ENCODE data around the gene COL5A3. TPM values are rescaled to one million over a fixed set of nuclear protein-coding genes. Genes with fewer than 3 reads are reported as not detected.
A peak's percentile ranks its signal among the peaks of the same experiment; 100 is the strongest.
"Not testable (repeated sequence)": the region's sequence is repeated elsewhere in the genome, so short reads cannot be mapped to it uniquely, and the experiment has no call there.

The COL5A3 gene
- total RNA-seq, 4 donors from 2014 or later: 5.7 to 9.8 (median 6.6) TPM

DNA sequence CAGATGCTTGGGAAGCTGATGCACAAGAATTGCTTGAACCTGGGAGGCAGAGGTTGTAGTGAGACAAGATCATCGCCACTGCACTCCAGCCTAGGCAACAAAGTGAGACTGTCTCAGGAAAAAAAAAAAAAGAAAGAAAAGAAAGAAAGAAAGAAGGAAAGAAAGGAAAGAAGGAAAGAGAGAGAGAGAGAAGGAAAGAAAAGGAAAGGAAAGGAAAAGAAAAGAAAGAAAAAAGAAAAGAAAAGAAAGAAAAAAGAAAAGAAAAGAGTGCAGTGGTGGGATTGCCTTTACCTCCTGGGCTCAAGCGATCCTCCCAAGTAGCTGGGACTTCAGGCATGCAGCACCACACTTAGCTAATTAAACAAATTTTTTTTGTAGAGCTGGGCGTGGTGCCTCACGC is 86.9 kb downstream of the COL5A3 start:
- Histone ChIP-seq H3K4me3 (no peak overlapping the region), H3K27ac (no peak overlapping the region), H3K4me1 (no peaks in the 10 kb centered on the region), H3K27me3 (no peaks in the 10 kb centered on the region), H3K36me3 (no peaks in the 10 kb centered on the region), H3K9me3 (no peaks in the 10 kb centered on the region)
- ATAC-seq (no peak), DNase-seq (no peak)
- TF ChIP-seq CTCF (IDR thresholded peaks at IDR 0.05 in 4 of 5, conservative IDR thresholded peaks at IDR 0.05 in 1 of 5): no peak
- TF ChIP-seq POLR2A (IDR thresholded peaks at IDR 0.05): no peak
- in situ Hi-C loops (cut with MboI; ENCODE audit: low sequenced_read_pairs in 4 of 4): loop anchor here in 2 of 4 donors (10.0 kb wide), 2 partner anchors 321 to 461 kb away; partner anchors contain the start of gene TYK2 (in 1 of the 2)
- intact Hi-C loops (cut with DNase I; ENCODE audit: low total_unique reads): no loop called here

- H3K9me3 ChIP-seq; H3K27me3 ChIP-seq; H3K27ac ChIP-seq; intact Hi-C loops (cut with DNase I; ENCODE audit: low total_unique reads); ATAC-seq; H3K36me3 ChIP-seq; H3K4me3 ChIP-seq; H3K4me1 ChIP-seq; DNase-seq: not testable (repeated sequence)
- in situ Hi-C loops (cut with MboI; ENCODE audit: low sequenced_read_pairs in 4 of 4): loop anchor here in 2 of 4 donors (10.0 kb wide), 2 partner anchors 322 to 462 kb away; partner anchors contain the start of gene TYK2 (in 1 of the 2)
These were observed 87.4 kb downstream of the COL5A3 start for GRCh38 chr19:9922782-9923379.

DNA sequence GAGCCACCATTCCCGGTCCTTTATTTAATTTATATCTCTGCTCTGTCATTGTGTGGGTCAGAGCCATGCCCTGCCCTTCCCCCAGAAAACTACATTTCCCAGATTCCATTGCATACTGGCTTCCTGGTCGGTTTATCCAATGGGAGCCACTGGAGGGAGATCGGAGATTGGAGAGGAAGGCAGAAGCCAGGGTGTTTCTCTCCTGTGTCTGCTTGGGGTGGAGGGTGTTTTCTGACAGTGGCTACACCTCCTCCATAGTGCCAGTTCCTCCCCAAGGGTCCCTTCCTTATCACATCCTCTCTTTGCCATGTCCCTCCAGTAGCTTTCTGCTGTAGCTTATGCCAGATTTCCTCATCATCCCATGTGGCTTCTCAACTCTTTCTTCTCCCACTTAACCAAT is 93.0 kb downstream of the COL5A3 start:
- Histone ChIP-seq H3K4me3 (no peak overlapping the region), H3K36me3 (no peaks in the 10 kb centered on the region), H3K4me1 (peaks cover 0 to 4% of the 10 kb centered on the region in 2 donors), H3K27ac (no peak overlapping the region), H3K9me3 (no peaks in the 10 kb centered on the region), H3K27me3 (peaks cover 16 to 22% (median 19%) of the 10 kb centered on the region in 3 donors)
- TF ChIP-seq CTCF (IDR thresholded peaks at IDR 0.05 in 4 of 5, conservative IDR thresholded peaks at IDR 0.05 in 1 of 5): no peak
- in situ Hi-C loops (cut with MboI; ENCODE audit: low sequenced_read_pairs in 4 of 4) (no loop called here), intact Hi-C loops (cut with DNase I; ENCODE audit: low total_unique reads) (no loop called here)
- DNase-seq (no peak), ATAC-seq (no peak)

DNA sequence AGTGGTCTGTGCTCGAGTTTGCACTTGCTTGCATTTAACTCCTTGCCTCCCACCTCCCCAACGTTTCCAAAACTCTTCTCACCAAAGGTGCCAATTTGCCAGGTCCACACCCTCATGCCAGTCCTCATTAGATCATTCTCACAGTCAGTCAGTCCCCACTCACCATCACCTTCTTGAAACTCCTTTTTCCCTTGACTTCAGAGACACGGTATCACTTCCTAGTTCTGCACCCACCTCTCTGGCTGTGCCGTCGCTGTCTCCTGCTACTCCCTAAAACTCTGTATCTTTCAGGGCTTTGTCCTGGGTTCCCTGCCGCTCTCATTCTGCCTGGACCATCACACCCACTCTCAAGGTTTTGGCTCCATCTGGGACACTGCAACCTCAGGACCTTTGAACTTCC is 93.6 kb downstream of the COL5A3 start:
- no peaks in the 10 kb centered on the region for H3K9me3 ChIP-seq
- TF ChIP-seq CTCF (IDR thresholded peaks at IDR 0.05 in 4 of 5, conservative IDR thresholded peaks at IDR 0.05 in 1 of 5): no peak
- no peak for TF ChIP-seq POLR2A (IDR thresholded peaks at IDR 0.05)
- H3K4me1 ChIP-seq: peaks cover 0 to 4% of the 10 kb centered on the region in 2 donors
- H3K27me3 ChIP-seq: peaks cover 21 to 28% (median 25%) of the 10 kb centered on the region in 3 donors
- no peak overlapping the region for H3K4me3 ChIP-seq
- no peak for DNase-seq
- no peak overlapping the region for H3K27ac ChIP-seq
- H3K36me3 ChIP-seq: no peaks in the 10 kb centered on the region
- no peak for ATAC-seq
- in situ Hi-C loops (cut with MboI; ENCODE audit: low sequenced_read_pairs in 4 of 4) (no loop called here), intact Hi-C loops (cut with DNase I; ENCODE audit: low total_unique reads) (no loop called here)

- DNase-seq: peak; percentile 9 to 16
These were observed 95.7 kb downstream of the COL5A3 start for GRCh38 chr19:9914315-9915207.

More at GRCh38 chr19:9914315-9915207, 95.7 kb downstream of the COL5A3 start:
- peak in 4 of 5 experiments; percentile 3 to 42 (median 30) for TF ChIP-seq CTCF (IDR thresholded peaks at IDR 0.05 in 4 of 5, conservative IDR thresholded peaks at IDR 0.05 in 1 of 5)
- TF ChIP-seq POLR2A (IDR thresholded peaks at IDR 0.05): no peak
- ATAC-seq: no peak
- in situ Hi-C loops (cut with MboI; ENCODE audit: low sequenced_read_pairs in 4 of 4) (no loop called here), intact Hi-C loops (cut with DNase I; ENCODE audit: low total_unique reads) (no loop called here)
- Histone ChIP-seq H3K36me3 (no peaks in the 10 kb centered on the region), H3K4me3 (peak overlapping the region; percentile 47 to 56 (median 53)), H3K4me1 (peaks cover 0 to 4% of the 10 kb centered on the region in 2 donors), H3K27ac (peak overlapping the region in 1 of 4 donors; percentile 31), H3K27me3 (peaks cover 25 to 31% (median 30%) of the 10 kb centered on the region in 3 donors), H3K9me3 (no peaks in the 10 kb centered on the region)
